ENCODE measurements around the gene HSD17B3.
"Not testable (repeated sequence)": the region's sequence is repeated elsewhere in the genome, so short reads cannot be mapped to it uniquely, and the experiment has no call there.

The HSD17B3 gene

GRCh38 chr9:96302021-96302420 is at the start of gene HSD17B3:
TSS of gene HSD17B3 (minus strand) at chr9:96302176. CDS start at chr9:96302104, 72 bp downstream.
- DNase-seq, result no peak

- DNase-seq, result no peak
Measured at GRCh38 chr9:96350866-96351265, 48.9 kb upstream of the HSD17B3 start.

- DNase-seq, result no peak
Measured at GRCh38 chr9:96348261-96348660, 46.3 kb upstream of the HSD17B3 start.

GRCh38 chr9:96345551-96345950 is 43.6 kb upstream of the HSD17B3 start:
- no peak for DNase-seq

- no peak for DNase-seq
Measured at GRCh38 chr9:96344458-96345180, 42.6 kb upstream of the HSD17B3 start.

GRCh38 chr9:96343515-96344360 is 41.8 kb upstream of the HSD17B3 start:
- no peak for DNase-seq

GRCh38 chr9:96342571-96343245 is 40.7 kb upstream of the HSD17B3 start:
- DNase-seq, result no peak

- DNase-seq, result no peak
Measured at GRCh38 chr9:96340707-96341106, 38.7 kb upstream of the HSD17B3 start.

- DNase-seq, result no peak
Measured at GRCh38 chr9:96338299-96338698, 36.3 kb upstream of the HSD17B3 start.

- no peak for DNase-seq
Measured at GRCh38 chr9:96333958-96334357, 32.0 kb upstream of the HSD17B3 start.

GRCh38 chr9:96331236-96331947 is 29.4 kb upstream of the HSD17B3 start:
- DNase-seq, result no peak

- peak; percentile 46 for DNase-seq
Measured at GRCh38 chr9:96327694-96328352, 25.8 kb upstream of the HSD17B3 start.

- DNase-seq, result no peak
Measured at GRCh38 chr9:96323169-96323568, 21.2 kb upstream of the HSD17B3 start.

GRCh38 chr9:96322736-96323135 is 20.8 kb upstream of the HSD17B3 start:
- not testable (repeated sequence) for DNase-seq

- not testable (repeated sequence) for DNase-seq
Measured at GRCh38 chr9:96322210-96322609, 20.2 kb upstream of the HSD17B3 start.

GRCh38 chr9:96321515-96321914 is 19.5 kb upstream of the HSD17B3 start:
- no peak for DNase-seq

- no peak for DNase-seq
Measured at GRCh38 chr9:96320749-96321280, 18.8 kb upstream of the HSD17B3 start.

GRCh38 chr9:96318921-96319565 is 17.1 kb upstream of the HSD17B3 start:
- DNase-seq, result no peak

GRCh38 chr9:96317335-96317980 is 15.5 kb upstream of the HSD17B3 start:
- DNase-seq, result peak; percentile 26

GRCh38 chr9:96309850-96310249 is 7.9 kb upstream of the HSD17B3 start:
- no peak for DNase-seq

- DNase-seq, result not testable (repeated sequence)
Measured at GRCh38 chr9:96306958-96307357, 5.0 kb upstream of the HSD17B3 start.
